ENCODE results near the gene WNT2.

Gene WNT2

GRCh38 chr7:117283371-117283770 lies 39.5 kb downstream of the WNT2 start:
- no peaks in the 10 kb centered on the region for H3F3A ChIP-seq (ENCODE audit: low read depth)
- no peaks in the 10 kb centered on the region for H4K20me1 ChIP-seq (ENCODE audit: insufficient read depth, low read length, poor library complexity, severe bottlenecking)
- H3K9ac ChIP-seq (ENCODE audit: low read depth, low read length, poor library complexity, severe bottlenecking) = no peak overlapping the region
- no peak overlapping the region for H3K4me3 ChIP-seq (ENCODE audit: low read length, poor library complexity, severe bottlenecking)
- no peak overlapping the region for H2AFZ ChIP-seq (ENCODE audit: low read length)
- H3K9me3 ChIP-seq (ENCODE audit: insufficient read depth, low read depth, low read length) = no peaks in the 10 kb centered on the region
- H3K4me2 ChIP-seq (ENCODE audit: low read depth, low read length, poor library complexity, severe bottlenecking) = no peak overlapping the region
- no peaks in the 10 kb centered on the region for H3K9me2 ChIP-seq (replicated peaks; ENCODE audit: low read depth, low read length)
- no peaks in the 10 kb centered on the region for H3K4me1 ChIP-seq (ENCODE audit: insufficient read depth, low read length, poor library complexity, severe bottlenecking)
- no peaks in the 10 kb centered on the region for H3K27me3 ChIP-seq (ENCODE audit: insufficient read depth, low read length, poor library complexity, severe bottlenecking)
- no peaks in the 10 kb centered on the region for H3K79me2 ChIP-seq (ENCODE audit: insufficient read depth, low read length)
- TF ChIP-seq EZH2phosphoT487 (IDR thresholded peaks at IDR 0.05; ENCODE audit: borderline replicate concordance) = no peak
- TF ChIP-seq, protein P1, sequence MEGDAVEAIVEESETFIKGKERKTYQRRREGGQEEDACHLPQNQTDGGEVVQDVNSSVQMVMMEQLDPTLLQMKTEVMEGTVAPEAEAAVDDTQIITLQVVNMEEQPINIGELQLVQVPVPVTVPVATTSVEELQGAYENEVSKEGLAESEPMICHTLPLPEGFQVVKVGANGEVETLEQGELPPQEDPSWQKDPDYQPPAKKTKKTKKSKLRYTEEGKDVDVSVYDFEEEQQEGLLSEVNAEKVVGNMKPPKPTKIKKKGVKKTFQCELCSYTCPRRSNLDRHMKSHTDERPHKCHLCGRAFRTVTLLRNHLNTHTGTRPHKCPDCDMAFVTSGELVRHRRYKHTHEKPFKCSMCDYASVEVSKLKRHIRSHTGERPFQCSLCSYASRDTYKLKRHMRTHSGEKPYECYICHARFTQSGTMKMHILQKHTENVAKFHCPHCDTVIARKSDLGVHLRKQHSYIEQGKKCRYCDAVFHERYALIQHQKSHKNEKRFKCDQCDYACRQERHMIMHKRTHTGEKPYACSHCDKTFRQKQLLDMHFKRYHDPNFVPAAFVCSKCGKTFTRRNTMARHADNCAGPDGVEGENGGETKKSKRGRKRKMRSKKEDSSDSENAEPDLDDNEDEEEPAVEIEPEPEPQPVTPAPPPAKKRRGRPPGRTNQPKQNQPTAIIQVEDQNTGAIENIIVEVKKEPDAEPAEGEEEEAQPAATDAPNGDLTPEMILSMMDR (conservative IDR thresholded peaks at IDR 0.05; ENCODE audit: low read length) = no peak
- H3K36me3 ChIP-seq (ENCODE audit: insufficient read depth, low read length) = no peaks in the 10 kb centered on the region

GRCh38 chr7:117282239-117282812 lies 40.5 kb downstream of the WNT2 start:
- no peaks in the 10 kb centered on the region for H3K79me2 ChIP-seq (ENCODE audit: insufficient read depth, low read length)
- H3K4me3 ChIP-seq (ENCODE audit: low read length, poor library complexity, severe bottlenecking) = no peak overlapping the region
- H3K4me2 ChIP-seq (ENCODE audit: low read depth, low read length, poor library complexity, severe bottlenecking) = no peak overlapping the region
- no peaks in the 10 kb centered on the region for H3K36me3 ChIP-seq (ENCODE audit: insufficient read depth, low read length)
- no peak overlapping the region for H3K9ac ChIP-seq (ENCODE audit: low read depth, low read length, poor library complexity, severe bottlenecking)
- no peak for TF ChIP-seq EZH2phosphoT487 (IDR thresholded peaks at IDR 0.05; ENCODE audit: borderline replicate concordance)
- TF ChIP-seq, protein P1 (conservative IDR thresholded peaks at IDR 0.05; ENCODE audit: low read length) = no peak
- no peaks in the 10 kb centered on the region for H3K4me1 ChIP-seq (ENCODE audit: insufficient read depth, low read length, poor library complexity, severe bottlenecking)
- H3F3A ChIP-seq (ENCODE audit: low read depth) = no peaks in the 10 kb centered on the region
- H3K9me2 ChIP-seq (replicated peaks; ENCODE audit: low read depth, low read length) = no peaks in the 10 kb centered on the region
- no peaks in the 10 kb centered on the region for H3K27me3 ChIP-seq (ENCODE audit: insufficient read depth, low read length, poor library complexity, severe bottlenecking)
- H4K20me1 ChIP-seq (ENCODE audit: insufficient read depth, low read length, poor library complexity, severe bottlenecking) = no peaks in the 10 kb centered on the region
- H2AFZ ChIP-seq (ENCODE audit: low read length) = no peak overlapping the region
- H3K9me3 ChIP-seq (ENCODE audit: insufficient read depth, low read depth, low read length) = no peaks in the 10 kb centered on the region

GRCh38 chr7:117281562-117281961 lies 41.3 kb downstream of the WNT2 start:
- no peaks in the 10 kb centered on the region for H3K79me2 ChIP-seq (ENCODE audit: insufficient read depth, low read length)
- H2AFZ ChIP-seq (ENCODE audit: low read length) = no peak overlapping the region
- H3F3A ChIP-seq (ENCODE audit: low read depth) = no peaks in the 10 kb centered on the region
- no peaks in the 10 kb centered on the region for H4K20me1 ChIP-seq (ENCODE audit: insufficient read depth, low read length, poor library complexity, severe bottlenecking)
- no peaks in the 10 kb centered on the region for H3K36me3 ChIP-seq (ENCODE audit: insufficient read depth, low read length)
- no peak overlapping the region for H3K4me2 ChIP-seq (ENCODE audit: low read depth, low read length, poor library complexity, severe bottlenecking)
- no peaks in the 10 kb centered on the region for H3K9me3 ChIP-seq (ENCODE audit: insufficient read depth, low read depth, low read length)
- H3K9ac ChIP-seq (ENCODE audit: low read depth, low read length, poor library complexity, severe bottlenecking) = no peak overlapping the region
- H3K4me3 ChIP-seq (ENCODE audit: low read length, poor library complexity, severe bottlenecking) = no peak overlapping the region
- no peaks in the 10 kb centered on the region for H3K4me1 ChIP-seq (ENCODE audit: insufficient read depth, low read length, poor library complexity, severe bottlenecking)
- no peaks in the 10 kb centered on the region for H3K9me2 ChIP-seq (replicated peaks; ENCODE audit: low read depth, low read length)
- no peak for TF ChIP-seq EZH2phosphoT487 (IDR thresholded peaks at IDR 0.05; ENCODE audit: borderline replicate concordance)
- TF ChIP-seq, protein P1 (conservative IDR thresholded peaks at IDR 0.05; ENCODE audit: low read length) = no peak
- H3K27me3 ChIP-seq (ENCODE audit: insufficient read depth, low read length, poor library complexity, severe bottlenecking) = no peaks in the 10 kb centered on the region

Data from Loucy (cell line).